Chondrocyte (in vitro differentiated cells): ENCODE measurements around the gene ITGA11. TPM values are rescaled to one million over a fixed set of nuclear protein-coding genes. Genes with fewer than 3 reads are reported as not detected.

ENCODE experiments used
- DNase-seq: peaks from one replicate; pipeline ENCODE4 v3.0.0; 2021; ENCODE audit warnings: mixed read lengths, low spot score
- H3K27ac Mint-ChIP-seq: one replicate; pipeline ENCODE4 v1.8.0; 2021; ENCODE audit warnings: mild to moderate bottlenecking, moderate library complexity, mixed read lengths; ENCODE audit not compliant: unreplicated experiment
- H3K27me3 Mint-ChIP-seq: 2 replicates; pipeline ENCODE4 v1.8.0; 2021; ENCODE audit warnings: low read depth, mixed read lengths
- H3K36me3 Mint-ChIP-seq: 2 replicates; pipeline ENCODE4 v1.8.0; 2021; ENCODE audit warnings: low read depth, mixed read lengths
- H3K4me1 Mint-ChIP-seq: 2 replicates; pipeline ENCODE4 v1.8.0; 2021; ENCODE audit warnings: low read depth, mild to moderate bottlenecking, mixed read lengths
- H3K4me3 Mint-ChIP-seq: one replicate; pipeline ENCODE4 v1.8.0; 2021; ENCODE audit warnings: mild to moderate bottlenecking, moderate library complexity, mixed read lengths; ENCODE audit not compliant: unreplicated experiment
- H3K9me3 Mint-ChIP-seq: 2 replicates; pipeline ENCODE4 v1.8.0; 2021; ENCODE audit warnings: low read depth, mixed read lengths
- CTCF ChIP-seq: fragments of 200-600 bp; sonication (generic); IDR thresholded peaks from 2 replicates; pipeline ENCODE4 v1.5.0; 2021; ENCODE audit warnings: antibody characterized with exemption, mild to moderate bottlenecking, moderate library complexity
- total RNA-seq: library from RNA; stranded (reverse); gene quantifications from 3 replicates; pipeline ENCODE4 v1.2.1, GENCODE V29; 2021

ITGA11 gene
- total RNA-seq, 1 donor from 2014 or later: 1,092 TPM

GRCh38 chr15:68322796-68323195 is 109.2 kb downstream of the ITGA11 start:
- H3K4me3 Mint-ChIP-seq: no peak overlapping the region
- peaks cover 40% of the 10 kb centered on the region for H3K4me1 Mint-ChIP-seq
- no peak for TF ChIP-seq CTCF
- peak overlapping the region; percentile 90 for H3K27ac Mint-ChIP-seq
- no peaks in the 10 kb centered on the region for H3K27me3 Mint-ChIP-seq
- no peaks in the 10 kb centered on the region for H3K9me3 Mint-ChIP-seq
- peaks cover 62% of the 10 kb centered on the region for H3K36me3 Mint-ChIP-seq
- no peak for DNase-seq

- Mint-ChIP-seq H3K4me3 (no peak overlapping the region), H3K9me3 (no peaks in the 10 kb centered on the region), H3K27ac (peak overlapping the region; percentile 90), H3K27me3 (no peaks in the 10 kb centered on the region), H3K4me1 (peaks cover 40% of the 10 kb centered on the region), H3K36me3 (peaks cover 61% of the 10 kb centered on the region)
- no peak for DNase-seq
- TF ChIP-seq CTCF: no peak
Measured at GRCh38 chr15:68321229-68321628, 110.7 kb downstream of the ITGA11 start.

GRCh38 chr15:68319997-68320396 is 112.0 kb downstream of the ITGA11 start:
- DNase-seq: no peak
- peaks cover 60% of the 10 kb centered on the region for H3K36me3 Mint-ChIP-seq
- H3K27ac Mint-ChIP-seq: peak overlapping the region; percentile 90
- no peak for TF ChIP-seq CTCF
- H3K4me1 Mint-ChIP-seq: peaks cover 46% of the 10 kb centered on the region
- no peaks in the 10 kb centered on the region for H3K9me3 Mint-ChIP-seq
- H3K4me3 Mint-ChIP-seq: no peak overlapping the region
- no peaks in the 10 kb centered on the region for H3K27me3 Mint-ChIP-seq

GRCh38 chr15:68318931-68319909 is 112.7 kb downstream of the ITGA11 start:
- peaks cover 54% of the 10 kb centered on the region for H3K4me1 Mint-ChIP-seq
- no peak for DNase-seq
- H3K9me3 Mint-ChIP-seq: no peaks in the 10 kb centered on the region
- H3K36me3 Mint-ChIP-seq: peaks cover 63% of the 10 kb centered on the region
- no peak for TF ChIP-seq CTCF
- H3K27me3 Mint-ChIP-seq: no peaks in the 10 kb centered on the region
- peak overlapping the region; percentile 91 for H3K27ac Mint-ChIP-seq
- H3K4me3 Mint-ChIP-seq: no peak overlapping the region

DNA sequence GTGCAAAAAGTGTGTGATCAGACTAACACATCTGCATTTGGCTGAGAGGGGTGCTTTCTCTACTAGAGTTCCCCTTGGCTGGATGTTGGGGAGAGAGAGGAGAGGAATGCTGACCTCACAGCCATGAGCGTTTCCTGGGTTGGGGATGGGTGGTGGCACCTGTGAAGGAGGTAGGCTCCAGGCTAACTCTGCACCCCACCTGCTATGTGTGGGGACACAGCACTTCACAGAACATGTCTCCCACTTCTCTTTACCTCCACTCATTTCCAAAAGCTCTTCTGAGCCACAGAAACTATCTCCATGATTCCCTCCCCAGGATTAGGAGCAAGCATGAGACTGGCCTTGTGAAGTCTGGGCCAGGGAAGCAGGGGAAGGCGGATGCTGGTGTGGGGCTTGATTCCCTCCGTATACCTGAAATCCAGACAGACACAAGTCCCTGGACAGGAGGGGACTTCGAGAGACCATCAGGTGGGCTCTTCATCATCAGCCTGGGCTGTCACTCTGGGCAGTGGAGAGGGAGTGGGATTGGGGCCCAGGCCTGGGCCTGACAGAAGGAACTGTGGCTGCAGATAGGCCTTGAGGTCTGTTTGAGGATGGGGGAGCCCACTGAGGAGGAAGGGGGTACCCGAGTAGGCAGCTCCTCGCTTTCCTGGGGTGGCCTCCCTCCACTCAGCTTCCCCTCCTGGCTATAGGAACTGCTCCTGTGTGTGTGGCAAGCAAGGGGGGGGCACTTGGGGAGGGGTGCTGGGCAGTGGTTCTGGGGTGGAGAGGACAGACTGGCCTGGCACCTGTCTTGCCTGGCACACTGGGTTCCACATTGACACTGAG is 113.7 kb downstream of the ITGA11 start:
- Mint-ChIP-seq H3K9me3 (no peaks in the 10 kb centered on the region), H3K4me1 (peaks cover 64% of the 10 kb centered on the region), H3K27me3 (no peaks in the 10 kb centered on the region), H3K4me3 (no peak overlapping the region), H3K36me3 (peaks cover 62% of the 10 kb centered on the region), H3K27ac (peak overlapping the region; percentile 91)
- DNase-seq: no peak
- no peak for TF ChIP-seq CTCF
